Measurements from ENCODE around the gene RTN4R. TPM values are rescaled to one million over a fixed set of nuclear protein-coding genes. Genes with fewer than 3 reads are reported as not detected.
"Not testable (repeated sequence)": the region's sequence is repeated elsewhere in the genome, so short reads cannot be mapped to it uniquely, and the experiment has no call there.

Gene RTN4R
- total RNA-seq, 1 donor from 2014 or later: 9.8 TPM

- ATAC-seq (no peak), DNase-seq (no peak)
- Histone ChIP-seq H3K36me3 (no peaks in the 10 kb centered on the region), H3K27ac (no peak overlapping the region), H3K27me3 (no peaks in the 10 kb centered on the region), H3K4me1 (peaks cover 13% of the 10 kb centered on the region), H3K9me3 (no peaks in the 10 kb centered on the region), H3K4me3 (no peak overlapping the region)
- TF ChIP-seq CTCF (IDR thresholded peaks at IDR 0.05): no peak
- intact Hi-C loops (cut with DNase I): no loop called here
These were observed 47.5 kb upstream of the RTN4R start for GRCh38 chr22:20315337-20316216.

- intact Hi-C loops (cut with DNase I); H3K27ac ChIP-seq; ATAC-seq; H3K36me3 ChIP-seq; H3K4me3 ChIP-seq; H3K27me3 ChIP-seq; H3K9me3 ChIP-seq: not testable (repeated sequence)
- peak; percentile 38 for DNase-seq
- H3K4me1 ChIP-seq: peaks cover 13% of the 10 kb centered on the region
These were observed 46.7 kb upstream of the RTN4R start for GRCh38 chr22:20314741-20315336.

GRCh38 chr22:20314206-20314605 is 46.1 kb upstream of the RTN4R start:
- H3K36me3 ChIP-seq; DNase-seq; H3K27ac ChIP-seq; H3K9me3 ChIP-seq; H3K27me3 ChIP-seq; intact Hi-C loops (cut with DNase I); H3K4me3 ChIP-seq; ATAC-seq: not testable (repeated sequence)
- peaks cover 13% of the 10 kb centered on the region for H3K4me1 ChIP-seq

GRCh38 chr22:20313306-20314077 is 45.4 kb upstream of the RTN4R start:
- H3K27me3 ChIP-seq; intact Hi-C loops (cut with DNase I); H3K36me3 ChIP-seq; H3K9me3 ChIP-seq; ATAC-seq; H3K27ac ChIP-seq; H3K4me3 ChIP-seq: not testable (repeated sequence)
- peaks cover 13% of the 10 kb centered on the region for H3K4me1 ChIP-seq
- DNase-seq: peak; percentile 60

GRCh38 chr22:20312396-20313191 is 44.5 kb upstream of the RTN4R start:
- no peak for TF ChIP-seq CTCF (IDR thresholded peaks at IDR 0.05)

GRCh38 chr22:20311249-20312062 is 43.3 kb upstream of the RTN4R start:
- ATAC-seq: not testable (repeated sequence)

More at GRCh38 chr22:20312396-20313191, 44.5 kb upstream of the RTN4R start:
- intact Hi-C loops (cut with DNase I): no loop called here
- Histone ChIP-seq H3K27ac (no peak overlapping the region), H3K4me3 (no peak overlapping the region), H3K9me3 (no peaks in the 10 kb centered on the region), H3K27me3 (no peaks in the 10 kb centered on the region), H3K4me1 (peaks cover 5% of the 10 kb centered on the region), H3K36me3 (no peaks in the 10 kb centered on the region)
- peak; percentile 45 for DNase-seq
- no peak for ATAC-seq

GRCh38 chr22:20310773-20311172 is 42.7 kb upstream of the RTN4R start:
- H3K27ac ChIP-seq; ATAC-seq; H3K4me3 ChIP-seq; H3K9me3 ChIP-seq; H3K27me3 ChIP-seq; intact Hi-C loops (cut with DNase I); H3K4me1 ChIP-seq; H3K36me3 ChIP-seq: not testable (repeated sequence)
- peak; percentile 57 for DNase-seq

More at GRCh38 chr22:20311249-20312062, 43.3 kb upstream of the RTN4R start:
- H3K9me3 ChIP-seq; H3K4me3 ChIP-seq; H3K27me3 ChIP-seq; H3K4me1 ChIP-seq; H3K36me3 ChIP-seq; intact Hi-C loops (cut with DNase I); H3K27ac ChIP-seq: not testable (repeated sequence)
- DNase-seq: peak; percentile 60

- H3K27me3 ChIP-seq, H3K9me3 ChIP-seq, ATAC-seq: not testable (repeated sequence)
These were observed 42.1 kb upstream of the RTN4R start for GRCh38 chr22:20310180-20310579.

GRCh38 chr22:20308806-20309650 is 40.9 kb upstream of the RTN4R start:
- H3K27ac ChIP-seq; ATAC-seq; H3K9me3 ChIP-seq; H3K27me3 ChIP-seq; intact Hi-C loops (cut with DNase I); H3K36me3 ChIP-seq; H3K4me3 ChIP-seq; H3K4me1 ChIP-seq: not testable (repeated sequence)
- peak; percentile 42 for DNase-seq

More at GRCh38 chr22:20310180-20310579, 42.1 kb upstream of the RTN4R start:
- H3K27ac ChIP-seq; intact Hi-C loops (cut with DNase I); H3K4me3 ChIP-seq; H3K36me3 ChIP-seq; H3K4me1 ChIP-seq: not testable (repeated sequence)
- DNase-seq: peak; percentile 39

All from upper lobe of right lung (tissue), 1 donor.